Posterior cingulate gyrus (tissue), 11 donors: Measurements from ENCODE around the gene GSTM2.
"Not testable (repeated sequence)": the region's sequence is repeated elsewhere in the genome, so short reads cannot be mapped to it uniquely, and the experiment has no call there.

Experiments used
- DNase-seq, 10 donors: peaks; one replicate each; pipeline versions ENCODE4 v3.0.0 to v3.0.0-alpha.2; 2020 to 2021; ENCODE audit warnings: mixed read lengths in 3 of 10
- intact Hi-C: fragments of 100-400 bp; cut with DNase I; formaldehyde crosslinking; loops from one replicate; pipeline ENCODE4 v1.15.1; 2023

Gene GSTM2

DNA sequence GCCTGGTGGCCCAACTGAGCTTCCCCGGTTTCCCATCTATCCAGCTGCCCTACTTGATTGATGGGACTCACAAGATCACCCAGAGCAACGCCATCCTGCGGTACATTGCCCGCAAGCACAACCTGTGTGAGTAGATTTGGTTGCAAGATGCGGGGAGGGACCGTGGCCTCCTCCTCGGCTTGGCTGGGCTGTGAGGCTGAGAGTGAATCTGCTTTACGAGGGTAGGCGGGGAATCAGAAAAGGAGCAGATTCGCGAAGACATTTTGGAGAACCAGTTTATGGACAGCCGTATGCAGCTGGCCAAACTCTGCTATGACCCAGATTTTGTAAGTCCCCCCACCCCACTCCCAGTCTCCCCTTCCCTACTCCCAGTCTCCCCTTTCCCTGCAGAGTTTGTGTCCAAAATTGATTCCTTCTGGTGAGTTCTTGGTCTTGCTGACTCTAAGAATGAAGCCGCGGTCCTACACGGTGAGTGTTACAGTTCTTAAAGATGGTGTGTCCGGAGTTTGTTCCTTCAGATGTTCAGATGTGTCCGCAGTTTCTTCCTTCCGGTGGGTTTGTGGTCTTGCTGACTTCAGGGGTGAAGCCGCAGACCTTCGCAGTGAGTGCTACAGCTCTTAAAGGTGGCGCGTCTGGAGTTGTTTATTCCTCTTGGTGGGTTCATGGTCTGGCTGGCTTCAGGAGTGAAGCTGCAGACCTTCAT is 1.5 kb downstream of the GSTM2 start:
- no peak for DNase-seq
- intact Hi-C loops, result no loop called here

DNA sequence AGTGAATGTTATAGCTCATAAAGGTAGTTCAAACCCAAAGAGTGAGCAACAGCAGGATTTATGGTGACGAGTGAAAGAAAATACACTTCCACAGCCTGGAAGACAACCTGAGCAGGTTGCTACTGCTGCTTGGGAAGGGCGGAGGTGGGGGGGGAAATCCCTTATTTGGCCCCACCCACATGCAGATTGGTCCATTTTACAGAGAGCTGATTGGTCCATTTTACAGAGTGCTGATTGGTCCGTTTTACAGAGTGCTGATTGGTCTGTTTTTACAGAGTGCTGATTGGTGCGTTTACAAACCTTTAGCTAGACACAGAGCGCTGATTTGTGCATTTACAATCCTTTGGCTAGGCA is 2.1 kb downstream of the GSTM2 start:
- DNase-seq, intact Hi-C loops: not testable (repeated sequence)

DNA sequence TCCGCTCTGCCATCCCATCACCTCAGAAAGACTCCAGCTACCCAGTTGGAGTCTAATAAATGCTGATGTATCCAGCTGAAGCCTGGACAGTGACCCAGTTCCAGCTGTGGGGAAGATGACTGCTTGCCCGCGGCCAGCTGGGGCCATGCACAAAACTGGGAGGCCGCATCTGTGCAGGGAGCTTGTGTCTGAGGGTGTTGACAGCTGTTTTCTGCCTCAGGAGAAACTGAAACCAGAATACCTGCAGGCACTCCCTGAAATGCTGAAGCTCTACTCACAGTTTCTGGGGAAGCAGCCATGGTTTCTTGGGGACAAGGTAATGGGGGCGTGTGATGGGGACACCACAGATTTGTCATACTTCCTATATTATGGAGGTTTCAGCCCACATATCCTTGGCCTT is 3.2 kb downstream of the GSTM2 start:
- intact Hi-C loops, result no loop called here
- no peak for DNase-seq

DNA sequence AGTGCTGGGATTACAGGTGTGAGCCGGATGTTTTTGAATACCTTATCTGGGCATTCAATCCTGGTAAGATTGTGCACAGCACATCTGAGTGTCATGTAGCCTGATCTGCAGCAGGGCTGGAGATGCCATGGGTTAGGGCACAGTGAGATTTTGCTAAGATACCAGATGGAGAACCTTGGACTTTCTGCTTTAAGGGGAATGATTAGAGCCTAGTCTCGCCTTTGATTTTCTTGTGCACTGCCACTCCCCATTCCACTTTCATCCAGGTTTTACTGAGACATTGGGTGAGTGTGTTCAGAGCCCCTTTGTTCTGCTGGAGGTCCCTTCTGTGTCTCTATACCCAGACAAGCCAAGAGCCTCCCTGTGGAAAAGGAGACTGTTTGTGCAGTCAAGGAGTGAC is 6.0 kb downstream of the GSTM2 start:
- intact Hi-C loops, DNase-seq: not testable (repeated sequence)

DNA sequence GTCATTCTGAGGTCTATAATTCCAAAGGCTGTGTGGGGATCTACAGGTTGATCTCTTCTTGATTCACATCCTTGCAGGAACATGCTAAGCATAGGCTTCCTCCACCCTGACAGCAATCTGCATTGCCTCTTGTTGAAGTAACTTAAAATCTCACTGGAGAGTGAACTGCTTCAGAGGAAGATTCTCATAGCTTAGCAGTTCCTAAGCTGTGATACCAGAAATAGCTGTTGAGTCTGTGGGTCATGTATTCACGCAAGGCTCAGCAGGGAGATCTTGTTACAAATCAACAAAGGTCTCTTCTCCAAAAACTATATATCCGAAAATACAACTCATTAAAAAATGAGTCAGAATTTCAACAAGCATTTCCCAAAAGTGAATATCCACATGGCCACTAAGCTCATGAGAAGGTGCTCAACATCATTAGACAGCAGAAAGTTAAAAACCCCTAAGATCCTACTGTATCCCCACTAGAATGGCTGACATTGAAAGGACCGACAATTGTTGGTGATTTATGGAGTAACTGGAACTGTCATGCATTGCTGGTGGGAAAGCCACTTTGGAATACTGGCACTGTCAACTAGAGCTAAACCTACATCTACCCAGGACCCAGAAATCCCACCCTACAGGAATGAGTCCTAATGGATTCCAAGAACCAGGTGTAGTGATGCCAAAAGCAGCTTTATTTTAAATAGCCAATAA is 9.0 kb downstream of the GSTM2 start:
- DNase-seq, intact Hi-C loops: not testable (repeated sequence)

DNA sequence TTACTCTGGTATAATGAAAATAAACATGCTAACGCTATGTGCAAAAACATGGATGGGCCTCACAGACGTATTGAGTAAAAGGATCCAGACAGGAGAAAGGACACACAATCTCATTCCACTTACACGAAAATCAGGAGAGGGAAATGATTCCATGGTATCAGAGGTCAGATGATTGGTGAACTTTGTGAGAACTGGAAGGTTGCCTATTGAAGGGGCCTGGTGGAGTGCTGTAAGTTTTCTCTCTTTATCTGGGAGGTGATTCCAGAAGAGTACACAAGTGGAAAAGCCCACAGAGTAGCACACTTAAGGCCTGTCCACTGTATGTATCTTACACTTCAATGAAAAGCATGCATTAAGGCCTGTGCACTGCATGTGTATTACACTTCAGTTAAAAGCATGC is 9.6 kb downstream of the GSTM2 start:
- intact Hi-C loops, result no loop called here
- no peak for DNase-seq

DNA sequence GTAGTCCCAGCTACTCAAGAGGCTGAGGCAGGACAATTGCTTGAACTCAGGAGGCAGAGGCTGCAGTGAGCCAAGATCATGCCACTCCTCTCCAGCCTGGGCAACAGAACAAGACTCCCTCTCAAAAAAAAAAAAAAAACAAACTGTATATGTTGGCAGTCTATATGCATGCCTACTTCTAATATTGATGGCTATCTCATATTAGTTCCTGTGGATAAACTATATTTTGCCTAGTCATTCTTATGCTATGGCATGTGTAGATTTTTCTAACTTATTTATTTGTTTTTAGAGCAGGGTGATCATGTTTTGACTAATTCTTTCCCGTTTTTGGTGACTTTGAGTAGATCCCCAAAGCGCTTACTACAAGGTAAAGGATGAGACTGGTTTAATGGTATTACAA is 10.8 kb downstream of the GSTM2 start:
- DNase-seq, intact Hi-C loops: not testable (repeated sequence)

DNA sequence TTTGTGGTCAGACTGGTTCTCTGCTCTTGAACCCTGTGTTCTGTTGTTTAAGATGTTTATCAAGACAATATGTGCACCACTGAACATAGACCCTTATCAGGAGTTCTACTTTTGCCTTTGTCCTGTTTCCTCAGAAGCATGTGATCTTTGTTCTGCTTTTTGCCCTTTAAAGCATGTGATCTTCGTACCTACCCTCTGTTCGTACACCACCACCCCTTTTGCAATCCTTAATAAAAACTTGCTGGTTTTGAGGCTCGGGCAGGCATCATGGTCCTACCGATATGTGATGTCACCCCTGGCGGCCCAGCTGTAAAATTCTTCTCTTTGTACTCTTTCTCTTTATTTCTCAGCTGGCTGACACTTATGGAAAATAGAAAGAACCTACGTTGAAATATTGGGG is 16.9 kb downstream of the GSTM2 start:
- intact Hi-C loops, DNase-seq: not testable (repeated sequence)

DNA sequence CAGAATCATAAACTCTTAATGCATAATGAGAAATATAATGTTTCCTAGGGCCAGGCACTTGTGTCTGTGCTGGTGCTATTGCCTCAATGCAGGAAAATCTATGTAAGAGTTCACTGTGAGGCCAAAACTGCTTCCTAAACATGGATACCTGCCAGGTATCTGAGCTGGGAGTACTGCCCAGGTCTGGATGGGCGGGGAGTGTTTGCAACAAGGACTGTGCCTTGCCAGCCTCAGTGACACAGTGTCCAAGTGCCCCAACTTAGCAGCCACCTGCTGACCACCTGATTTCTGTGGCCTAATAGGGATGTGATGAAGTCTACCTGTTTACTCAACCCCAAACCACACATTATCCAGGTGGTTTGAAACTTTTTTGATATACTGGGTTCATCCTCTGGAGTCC is 17.5 kb downstream of the GSTM2 start:
- DNase-seq, intact Hi-C loops: not testable (repeated sequence)

DNA sequence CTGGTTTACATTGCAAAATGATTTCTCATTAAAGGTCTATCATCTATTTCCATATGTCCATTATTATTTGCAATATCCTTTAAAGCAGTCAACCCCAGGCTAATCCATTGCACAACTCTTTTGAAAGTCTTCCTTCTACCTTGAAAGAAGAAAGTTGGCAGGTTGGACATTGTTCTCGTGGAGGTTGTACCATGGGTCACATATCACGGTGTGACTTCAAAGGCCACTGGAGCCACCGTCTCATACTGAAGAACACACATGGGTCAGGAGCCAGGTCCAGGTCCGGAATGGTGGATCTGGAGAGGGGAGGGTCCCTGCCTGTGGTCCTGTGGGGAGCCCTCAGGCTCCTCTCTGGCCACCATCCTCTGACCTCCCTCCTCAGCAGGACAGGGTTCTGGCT is 18.0 kb downstream of the GSTM2 start:
- intact Hi-C loops, DNase-seq: not testable (repeated sequence)

DNA sequence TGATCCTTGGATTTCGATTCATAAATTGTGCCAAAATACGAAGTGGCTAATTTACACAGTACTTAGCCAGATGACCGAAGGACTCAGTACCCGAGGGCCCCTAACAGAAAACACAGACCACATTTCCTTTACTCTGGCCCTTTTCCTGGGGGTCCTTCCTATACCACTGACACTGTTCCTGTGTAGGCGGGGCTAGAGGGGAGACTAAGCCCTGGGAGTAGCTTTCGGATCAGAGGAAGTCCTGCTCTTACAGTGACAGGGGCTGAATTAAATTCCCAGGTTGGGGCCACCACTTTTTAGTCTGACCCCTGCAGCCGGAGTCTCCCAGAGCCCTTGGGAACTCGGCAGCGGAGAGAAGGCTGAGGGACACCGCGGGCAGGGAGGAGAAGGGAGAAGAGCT is 19.3 kb downstream of the GSTM2 start:
- intact Hi-C loops, DNase-seq: not testable (repeated sequence)

DNA sequence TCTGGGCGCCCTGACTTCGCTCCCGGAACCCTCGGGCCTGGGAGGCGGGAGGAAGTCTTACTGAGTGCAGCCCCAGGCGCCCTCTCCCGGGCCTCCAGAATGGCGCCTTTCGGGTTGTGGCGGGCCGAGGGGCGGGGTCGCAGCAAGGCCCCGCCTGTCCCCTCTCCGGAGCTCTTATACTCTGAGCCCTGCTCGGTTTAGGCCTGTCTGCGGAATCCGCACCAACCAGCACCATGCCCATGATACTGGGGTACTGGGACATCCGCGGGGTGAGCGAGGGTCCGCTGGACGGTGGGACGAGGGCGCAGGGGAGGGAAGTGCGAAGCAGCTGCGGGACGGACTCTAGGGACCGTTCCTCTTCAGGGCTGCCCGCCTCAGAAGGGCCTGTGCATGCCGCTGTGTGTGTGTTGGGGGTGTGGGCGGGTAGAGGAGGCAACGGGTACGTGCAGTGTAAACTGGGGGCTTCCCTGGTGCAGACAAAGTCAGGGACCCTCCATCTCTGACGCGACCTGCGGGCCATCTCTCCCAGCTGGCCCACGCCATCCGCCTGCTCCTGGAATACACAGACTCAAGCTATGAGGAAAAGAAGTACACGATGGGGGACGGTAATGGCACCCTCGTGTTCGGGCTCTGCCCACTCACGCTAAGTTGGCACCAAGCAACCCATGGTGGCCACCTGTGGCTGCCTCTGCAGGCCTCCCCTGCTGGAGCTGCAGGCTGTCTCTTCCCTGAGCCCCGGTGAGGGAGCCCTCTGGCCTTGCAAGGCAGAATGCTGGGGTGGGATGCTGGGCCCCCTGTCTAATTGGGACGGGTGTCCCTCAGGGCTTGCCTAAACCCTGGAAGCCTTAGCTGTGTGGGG is 20.0 kb downstream of the GSTM2 start, which contains the start of gene GSTM1:
Gene GSTM1 (plus strand): TSS at position 177 of the 859 bp plus-strand sequence. CDS start 57 bp downstream, at position 234.
- intact Hi-C loops, result no loop called here
- DNase-seq, result peak in 6 of 10 donors; percentile 40 to 93 (median 63)

DNA sequence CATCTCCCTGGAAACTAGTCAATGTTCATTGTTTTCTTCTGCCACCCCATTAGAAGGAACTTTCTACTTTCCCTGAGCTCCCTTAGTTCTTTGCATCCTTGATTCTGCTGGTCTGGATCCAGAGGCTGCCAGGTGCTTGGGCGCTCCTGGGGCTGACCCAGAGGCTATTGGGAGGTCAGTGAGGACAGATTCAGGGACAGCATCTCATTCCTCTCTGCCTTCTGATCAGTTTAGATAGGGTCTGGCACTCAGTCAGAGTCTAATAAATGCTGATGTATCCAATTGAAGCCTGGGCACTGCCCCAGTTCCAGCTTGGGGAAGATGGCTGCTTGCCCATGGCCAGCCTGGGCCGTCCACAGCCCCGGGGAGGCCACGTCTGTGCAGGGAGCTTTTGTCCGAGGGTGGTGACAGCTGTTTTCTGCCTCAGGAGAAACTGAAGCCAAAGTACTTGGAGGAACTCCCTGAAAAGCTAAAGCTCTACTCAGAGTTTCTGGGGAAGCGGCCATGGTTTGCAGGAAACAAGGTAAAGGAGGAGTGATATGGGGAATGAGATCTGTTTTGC is 22.1 kb downstream of the GSTM2 start:
- intact Hi-C loops, result no loop called here
- DNase-seq, result peak in 1 of 10 donors; percentile 13

DNA sequence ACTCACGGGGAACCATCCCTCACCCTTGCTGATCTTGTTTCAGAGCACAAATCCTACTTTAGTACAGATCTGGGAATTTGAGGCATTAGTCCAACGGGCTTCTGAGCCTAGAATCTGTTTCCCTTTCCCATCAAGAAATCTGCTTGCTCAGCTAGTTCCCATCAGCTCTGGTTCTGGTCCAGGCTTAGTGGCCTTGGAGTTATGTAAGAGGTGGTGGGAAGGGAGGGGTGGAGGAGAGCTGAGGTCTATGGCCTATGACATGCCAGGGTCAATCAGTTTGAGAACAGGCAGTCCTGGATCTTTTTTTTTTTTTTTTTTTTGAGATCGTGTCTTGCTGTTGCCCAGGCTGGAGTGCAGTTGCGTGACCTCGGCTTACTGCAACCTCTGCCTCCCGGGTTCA is 23.9 kb downstream of the GSTM2 start:
- intact Hi-C loops, result no loop called here
- DNase-seq, result no peak

DNA sequence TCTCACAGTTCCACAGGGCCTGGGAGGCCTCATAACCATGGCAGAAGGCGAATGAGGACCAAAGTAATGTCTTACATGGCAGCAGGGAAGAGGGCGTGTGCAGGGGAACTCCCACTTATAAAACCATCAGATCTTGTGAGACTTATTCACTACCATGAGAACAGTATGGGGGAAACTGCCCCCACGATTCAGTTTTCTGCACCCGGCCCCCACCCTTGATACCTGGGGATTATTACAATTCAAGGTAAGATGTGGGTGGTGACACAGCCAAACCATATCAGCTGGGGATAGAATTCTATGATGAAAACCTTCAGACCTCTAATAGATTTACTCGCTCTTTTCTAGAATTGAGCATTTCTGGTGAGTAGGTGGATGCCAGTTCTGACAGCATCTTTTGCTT is 26.5 kb downstream of the GSTM2 start:
- intact Hi-C loops, DNase-seq: not testable (repeated sequence)

DNA sequence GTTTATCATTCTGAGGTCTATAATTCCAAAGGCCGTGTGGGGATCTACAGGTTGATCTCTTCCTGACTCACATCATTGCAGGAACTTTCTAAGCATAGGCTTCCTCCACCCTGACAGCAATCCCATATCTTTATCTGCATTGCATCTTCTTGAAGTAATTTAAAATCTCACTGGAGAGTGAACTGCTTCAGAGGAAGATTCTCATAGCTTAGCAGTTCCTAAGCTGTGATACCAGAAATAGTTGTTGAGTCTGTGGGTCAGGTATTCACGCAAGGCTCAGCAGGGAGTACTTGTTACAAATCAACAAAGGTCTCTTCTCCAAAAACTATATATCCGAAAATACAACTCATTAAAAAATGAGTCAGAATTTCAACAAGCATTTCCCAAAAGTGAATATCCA is 27.3 kb downstream of the GSTM2 start:
- DNase-seq, intact Hi-C loops: not testable (repeated sequence)

DNA sequence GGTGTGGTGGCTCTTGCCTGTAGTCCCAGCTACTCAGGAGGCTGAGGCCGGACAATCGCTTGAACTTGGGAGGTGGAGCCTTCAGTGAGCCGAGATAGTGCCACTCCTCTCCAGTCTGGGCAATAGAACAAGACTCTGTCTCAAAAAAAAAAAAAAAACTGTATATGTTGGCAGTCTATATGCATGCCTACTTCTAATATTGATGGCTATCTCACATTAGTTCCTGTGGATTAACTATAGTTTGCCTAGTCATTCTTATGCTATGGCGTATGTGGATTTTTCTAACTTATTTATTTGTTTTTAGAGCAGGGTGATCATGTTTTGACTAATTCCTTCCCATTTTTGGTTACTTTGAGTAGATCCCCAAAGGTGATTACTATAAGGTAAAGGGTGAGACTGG is 29.2 kb downstream of the GSTM2 start:
- intact Hi-C loops, result no loop called here
- no peak for DNase-seq

DNA sequence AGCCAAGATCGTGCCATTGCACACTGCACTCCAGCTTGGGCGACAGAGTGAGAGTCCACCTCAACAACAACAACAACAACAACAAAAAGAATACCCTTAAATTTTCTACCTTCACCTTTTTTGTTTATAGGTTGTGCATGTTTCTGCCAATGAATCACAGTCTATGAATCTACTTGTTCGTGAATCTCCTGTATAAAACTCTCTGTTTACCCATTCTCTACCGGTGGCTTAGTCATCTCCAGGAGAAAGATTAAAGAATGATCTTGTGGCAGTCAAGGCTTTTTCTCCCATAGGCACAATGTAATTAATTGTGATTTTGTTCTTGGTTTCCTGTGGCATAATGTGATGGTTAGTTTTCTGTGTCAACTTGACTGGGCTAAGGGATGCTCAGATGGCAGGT is 30.0 kb downstream of the GSTM2 start:
- intact Hi-C loops, DNase-seq: not testable (repeated sequence)

DNA sequence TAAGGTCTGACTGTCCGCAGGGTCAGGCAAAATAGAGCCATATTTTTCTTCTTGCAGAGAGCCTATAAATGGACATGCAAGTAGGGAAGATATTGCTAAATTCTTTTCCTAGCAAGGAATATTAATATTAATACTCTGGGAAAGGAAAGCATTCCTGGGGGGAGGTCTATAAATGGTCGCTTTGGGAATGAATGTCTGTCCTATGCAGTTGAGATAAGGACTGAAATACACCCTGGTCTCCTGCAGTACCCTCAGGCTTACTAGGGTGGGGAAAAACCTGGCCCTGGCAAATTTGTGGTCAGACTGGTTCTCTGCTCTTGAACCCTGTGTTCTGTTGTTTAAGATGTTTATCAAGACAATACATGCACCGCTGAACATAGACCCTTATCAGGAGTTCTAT is 35.1 kb downstream of the GSTM2 start:
- intact Hi-C loops, result not testable (repeated sequence)

DNA sequence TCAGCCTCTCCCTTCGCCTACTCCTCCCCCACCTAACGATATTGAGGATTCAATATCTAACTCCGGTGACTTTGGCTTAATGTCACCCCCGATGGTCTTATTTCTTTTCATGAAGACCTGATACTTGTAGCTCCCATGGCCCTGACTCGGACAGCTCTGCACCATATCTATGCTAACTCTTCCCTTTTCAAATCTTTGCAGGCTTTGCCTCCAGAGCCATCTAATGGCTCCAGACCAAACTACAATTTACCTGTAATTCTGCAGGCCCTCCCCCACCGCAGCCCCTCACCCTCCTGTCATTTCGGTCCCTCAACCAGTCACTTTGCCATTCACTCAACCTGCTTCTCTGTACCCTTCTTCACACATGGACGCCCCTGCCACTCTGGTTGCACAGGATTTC is 36.3 kb downstream of the GSTM2 start:
- DNase-seq, result no peak
- intact Hi-C loops, result no loop called here

More for the DNA sequence above, 35.1 kb downstream of the GSTM2 start:
- not testable (repeated sequence) for DNase-seq

DNA sequence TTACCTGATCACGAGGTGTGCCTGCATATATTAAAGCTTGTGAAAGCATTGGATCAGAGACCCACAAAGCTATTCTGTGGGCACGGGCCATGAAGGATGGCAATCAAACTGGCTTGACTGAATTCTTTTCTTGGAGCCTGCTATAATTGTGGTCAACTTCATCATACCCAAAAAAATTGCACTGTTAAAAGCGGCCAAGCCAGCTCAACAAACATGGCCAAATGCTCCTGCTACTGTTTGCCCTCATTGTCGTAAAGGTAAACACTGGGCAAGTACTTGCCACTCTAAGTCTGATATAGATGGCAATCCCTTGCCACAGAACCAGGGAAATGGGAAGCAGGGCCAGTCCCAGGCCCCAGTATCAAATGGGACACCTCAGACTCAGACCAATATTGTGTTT is 37.6 kb downstream of the GSTM2 start:
- intact Hi-C loops, result no loop called here

More for the DNA sequence above, 37.6 kb downstream of the GSTM2 start:
- no peak for DNase-seq
